Activated T-helper 1 cell treated with anti-CD3 and anti-CD28 coated beads, Interleukin-2, amount 50 U/mL, for 16 hours (primary cell): Measurements from ENCODE around the gene GTF3C2.

Experiments
- DNase-seq, 2 donors: peaks; one replicate each; pipeline ENCODE4 v3.0.0-alpha.2; 2020; ENCODE audit warnings: low read depth in 1 of 2, low spot score in 1 of 2

Gene GTF3C2, protein sequence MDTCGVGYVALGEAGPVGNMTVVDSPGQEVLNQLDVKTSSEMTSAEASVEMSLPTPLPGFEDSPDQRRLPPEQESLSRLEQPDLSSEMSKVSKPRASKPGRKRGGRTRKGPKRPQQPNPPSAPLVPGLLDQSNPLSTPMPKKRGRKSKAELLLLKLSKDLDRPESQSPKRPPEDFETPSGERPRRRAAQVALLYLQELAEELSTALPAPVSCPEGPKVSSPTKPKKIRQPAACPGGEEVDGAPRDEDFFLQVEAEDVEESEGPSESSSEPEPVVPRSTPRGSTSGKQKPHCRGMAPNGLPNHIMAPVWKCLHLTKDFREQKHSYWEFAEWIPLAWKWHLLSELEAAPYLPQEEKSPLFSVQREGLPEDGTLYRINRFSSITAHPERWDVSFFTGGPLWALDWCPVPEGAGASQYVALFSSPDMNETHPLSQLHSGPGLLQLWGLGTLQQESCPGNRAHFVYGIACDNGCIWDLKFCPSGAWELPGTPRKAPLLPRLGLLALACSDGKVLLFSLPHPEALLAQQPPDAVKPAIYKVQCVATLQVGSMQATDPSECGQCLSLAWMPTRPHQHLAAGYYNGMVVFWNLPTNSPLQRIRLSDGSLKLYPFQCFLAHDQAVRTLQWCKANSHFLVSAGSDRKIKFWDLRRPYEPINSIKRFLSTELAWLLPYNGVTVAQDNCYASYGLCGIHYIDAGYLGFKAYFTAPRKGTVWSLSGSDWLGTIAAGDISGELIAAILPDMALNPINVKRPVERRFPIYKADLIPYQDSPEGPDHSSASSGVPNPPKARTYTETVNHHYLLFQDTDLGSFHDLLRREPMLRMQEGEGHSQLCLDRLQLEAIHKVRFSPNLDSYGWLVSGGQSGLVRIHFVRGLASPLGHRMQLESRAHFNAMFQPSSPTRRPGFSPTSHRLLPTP

DNA sequence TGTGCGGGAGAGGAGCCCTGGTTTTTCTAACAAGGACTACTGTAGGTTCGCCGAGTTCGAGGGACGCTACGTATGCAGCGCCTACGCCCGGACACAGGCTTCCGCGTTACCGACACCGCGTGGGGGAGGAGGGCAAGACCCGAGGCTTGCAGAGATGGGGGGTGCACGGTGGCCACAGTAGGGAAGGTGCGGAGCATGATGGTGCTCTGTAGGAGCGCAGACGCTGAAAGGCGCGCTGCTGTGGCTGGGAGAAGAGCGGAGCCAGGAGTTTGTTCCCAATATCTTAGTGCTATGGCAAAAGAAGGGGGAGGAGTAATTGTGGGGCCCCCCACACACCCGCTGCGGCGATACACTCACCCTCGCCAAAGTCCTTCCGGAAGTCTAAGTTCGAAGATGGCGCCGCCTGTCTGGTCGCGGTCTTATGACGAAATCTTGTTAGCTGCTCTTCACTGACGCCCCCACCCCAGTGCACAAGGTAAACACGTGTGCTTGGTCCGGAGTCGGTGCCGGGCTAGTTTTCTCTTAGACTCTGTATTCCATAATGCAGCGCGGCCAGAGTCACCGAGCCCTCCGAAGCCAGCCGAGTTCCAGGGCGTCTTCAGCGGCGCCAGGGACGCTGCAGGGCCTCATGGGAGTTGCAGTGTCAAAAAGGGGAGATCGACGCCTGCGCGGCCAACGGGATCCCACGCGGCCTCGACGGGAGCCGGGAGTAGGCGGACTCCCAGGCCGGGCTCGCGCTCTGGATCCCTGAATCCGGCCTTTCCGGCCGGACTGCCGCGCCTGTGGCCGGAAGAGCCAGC is at the start of gene GTF3C2:
GTF3C2 (minus strand) TSS at position 383 of the 800 bp plus-strand sequence. CDS start 13,210 bp downstream, outside the sequence.
- DNase-seq, result peak; percentile 83 to 87

DNA sequence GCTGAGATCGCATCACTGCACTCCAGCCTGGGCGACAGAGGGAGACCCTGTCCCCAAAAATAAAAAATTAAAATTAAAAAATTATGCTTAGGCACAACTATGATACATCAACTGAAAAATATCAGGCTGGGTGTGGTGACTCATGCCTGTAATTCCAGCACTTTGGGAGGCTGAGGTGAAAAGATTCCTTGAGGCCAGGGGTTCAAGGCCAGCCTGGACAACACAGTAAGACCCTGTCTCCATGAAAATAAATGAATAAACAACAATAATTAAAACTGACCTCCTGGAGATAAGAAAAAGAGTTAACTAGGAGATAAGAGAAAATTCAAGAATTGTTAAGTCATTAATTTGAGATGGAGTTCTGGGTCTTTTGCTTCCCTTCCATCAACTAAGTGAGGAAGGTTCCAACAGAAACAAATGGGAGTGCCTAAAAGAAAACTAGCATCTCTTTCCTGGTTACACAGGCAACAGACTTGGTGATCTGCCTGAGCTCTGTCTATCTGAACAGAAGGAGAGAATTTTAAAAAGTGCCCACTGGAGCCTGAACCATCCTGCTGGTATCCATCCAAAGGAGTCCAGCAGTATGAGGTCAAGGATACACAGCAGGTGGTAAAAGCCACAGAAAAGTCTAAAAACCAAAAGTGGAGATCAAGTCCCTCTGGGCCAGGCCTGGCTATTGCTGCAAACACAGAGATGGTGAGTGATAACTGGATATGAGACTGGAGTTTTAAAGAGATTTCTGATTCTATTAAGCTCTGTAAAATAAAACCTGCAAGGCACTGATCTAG is 44.0 kb upstream of the GTF3C2 start:
- DNase-seq, result no peak

DNA sequence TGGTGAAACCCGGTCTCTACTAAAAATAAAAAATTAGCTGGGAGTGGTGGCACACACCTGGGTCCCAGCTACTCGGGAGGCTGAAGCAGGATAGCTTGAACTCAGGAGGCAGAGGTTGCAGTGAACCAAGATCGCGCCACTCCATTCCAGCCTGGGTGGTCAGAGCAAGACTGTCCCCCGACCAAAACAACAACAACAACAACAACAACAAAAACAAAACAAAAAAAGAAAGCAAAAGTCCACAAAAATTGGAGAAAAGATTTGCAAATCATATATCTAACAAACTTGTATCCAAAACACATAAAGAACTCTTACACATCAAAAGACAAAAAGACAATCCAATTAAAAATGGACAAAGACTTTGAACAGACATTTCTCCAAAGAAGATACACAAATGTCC is 42.4 kb upstream of the GTF3C2 start:
- DNase-seq, result no peak

DNA sequence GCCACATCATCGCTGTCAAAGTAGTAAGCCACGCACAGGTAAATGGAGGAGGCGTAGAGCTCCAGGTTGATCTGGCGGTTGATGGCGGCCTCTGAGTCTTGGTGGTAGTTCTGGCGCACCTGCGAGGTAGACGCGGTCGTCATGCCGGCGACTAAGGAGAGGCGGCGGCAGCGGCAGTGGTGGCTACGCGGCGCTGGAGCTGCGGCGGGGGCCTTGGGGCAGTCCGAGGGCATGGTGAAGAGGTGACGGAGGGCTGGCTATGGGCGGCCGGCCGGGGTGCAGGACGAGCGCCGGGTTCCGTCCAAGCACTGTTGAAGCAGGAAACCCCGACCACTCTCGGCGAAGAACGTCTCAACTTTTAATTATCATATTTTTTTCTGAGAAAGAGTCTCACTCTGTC is 36.7 kb upstream of the GTF3C2 start:
- DNase-seq, result no peak

DNA sequence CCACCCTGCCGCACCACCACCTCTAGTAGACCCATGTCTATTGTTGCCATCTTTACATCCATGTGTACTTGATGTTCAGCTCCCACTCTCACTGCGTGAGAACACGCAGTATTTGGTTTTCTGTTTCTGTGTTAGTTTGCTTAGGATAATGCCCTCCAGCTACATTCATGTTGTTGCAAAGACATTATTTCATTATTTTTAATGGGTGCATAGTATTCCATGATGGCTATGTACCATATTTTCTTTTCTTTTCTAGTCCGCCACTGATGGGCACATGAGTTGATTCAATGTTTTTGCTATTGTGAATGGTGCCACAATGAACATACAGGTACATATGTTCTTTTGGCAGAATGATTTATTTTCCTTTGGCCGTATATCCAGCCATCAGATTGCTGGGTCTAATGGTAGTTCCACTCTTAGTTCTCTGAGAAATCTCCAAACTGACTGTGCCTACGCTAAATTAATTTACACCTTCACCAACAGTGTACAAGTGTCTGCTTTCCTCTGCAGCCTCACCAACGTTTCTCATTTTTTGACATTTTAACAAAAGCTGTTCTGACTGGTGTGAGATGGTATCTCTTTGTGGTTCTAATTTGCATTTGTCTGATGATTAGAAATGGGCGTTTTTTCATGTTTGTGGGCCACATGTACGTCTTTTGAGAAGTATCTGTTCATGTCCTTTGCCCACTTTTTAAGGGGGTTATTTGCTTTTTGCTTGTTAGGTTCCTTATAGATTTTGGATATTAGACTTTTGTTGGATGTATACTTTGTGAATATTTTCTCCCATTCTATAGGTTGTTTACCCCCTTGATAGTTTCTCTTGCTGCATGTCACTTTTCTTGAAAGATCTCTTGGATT is 34.5 kb upstream of the GTF3C2 start:
- DNase-seq, result no peak

DNA sequence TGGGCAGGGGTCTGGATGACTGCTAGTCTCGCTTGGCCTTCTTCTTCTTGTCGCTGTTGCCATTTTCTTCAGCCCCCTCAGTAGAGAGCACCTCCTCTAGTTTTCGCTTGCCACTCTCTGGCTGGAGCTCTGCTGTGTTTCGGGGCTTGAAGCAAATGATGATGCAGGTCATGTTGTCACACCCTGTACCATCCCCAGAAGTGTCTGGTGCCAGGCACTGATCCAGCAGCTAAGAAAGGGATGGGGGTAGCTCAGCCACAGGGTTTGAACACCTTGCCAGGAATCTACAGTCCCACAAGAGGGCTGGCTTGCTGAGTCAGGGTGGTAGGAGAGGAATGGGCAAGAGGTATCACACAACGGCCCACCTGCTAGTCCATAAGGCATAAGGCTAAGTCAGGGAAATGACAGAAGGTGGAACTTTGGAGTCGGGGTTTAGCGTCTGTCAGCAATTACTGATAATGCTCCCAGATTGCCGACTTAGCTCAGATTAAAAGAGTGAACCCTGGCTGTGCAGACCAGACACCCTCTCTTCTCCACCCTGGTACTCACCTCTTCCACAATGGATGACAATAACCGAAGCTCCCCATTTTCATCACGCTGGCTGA is 25.1 kb upstream of the GTF3C2 start:
- no peak for DNase-seq

DNA sequence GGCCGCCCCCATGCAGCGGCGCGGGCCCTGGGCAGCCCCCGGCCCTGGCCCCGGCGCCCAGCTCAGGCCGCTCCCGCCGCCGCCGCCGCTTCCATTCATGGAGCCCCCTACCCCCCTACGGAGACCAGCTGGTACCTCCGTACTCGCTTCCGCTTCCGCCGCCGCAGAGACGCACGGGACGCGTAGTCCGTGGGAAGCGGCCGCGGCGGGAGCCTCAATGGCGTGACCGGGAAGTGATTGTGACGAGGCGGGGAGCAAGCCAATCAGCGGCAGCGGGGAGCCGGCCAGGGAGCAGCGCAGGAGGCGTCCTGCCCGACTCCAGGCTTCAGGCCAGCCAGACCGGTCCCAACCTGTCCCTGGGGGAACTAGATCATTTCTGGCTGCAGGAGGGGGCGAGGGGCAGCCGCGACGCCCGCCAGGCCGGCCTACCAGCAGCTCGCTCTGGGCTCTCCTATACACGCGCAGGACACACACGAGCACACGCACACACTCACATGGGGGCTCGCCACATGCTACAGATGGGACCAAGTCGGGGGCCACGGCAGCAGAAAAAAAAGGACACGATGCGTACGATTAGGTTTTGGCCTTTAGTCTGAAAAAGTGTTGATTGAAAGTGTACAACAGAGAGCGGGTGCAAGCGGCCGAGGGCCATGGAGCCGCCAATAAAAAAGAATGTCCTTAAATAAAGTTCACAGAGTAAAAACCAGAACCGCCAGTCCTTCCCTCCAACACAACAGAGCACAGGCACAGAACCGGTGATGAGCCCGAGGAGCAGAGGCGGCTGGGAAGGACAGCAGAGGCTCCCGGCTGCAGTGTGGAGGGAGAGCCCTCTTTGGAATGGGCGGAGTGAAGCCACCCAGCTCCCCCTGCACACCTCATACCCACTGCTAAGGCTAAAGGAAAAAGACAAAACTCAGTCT is 24.3 kb upstream of the GTF3C2 start, which contains the start of gene ZNF513:
ZNF513 (minus strand) TSS at position 109 of the 920 bp plus-strand sequence. CDS start 208 bp downstream, outside the sequence.
- DNase-seq, result peak; percentile 77 to 79

DNA sequence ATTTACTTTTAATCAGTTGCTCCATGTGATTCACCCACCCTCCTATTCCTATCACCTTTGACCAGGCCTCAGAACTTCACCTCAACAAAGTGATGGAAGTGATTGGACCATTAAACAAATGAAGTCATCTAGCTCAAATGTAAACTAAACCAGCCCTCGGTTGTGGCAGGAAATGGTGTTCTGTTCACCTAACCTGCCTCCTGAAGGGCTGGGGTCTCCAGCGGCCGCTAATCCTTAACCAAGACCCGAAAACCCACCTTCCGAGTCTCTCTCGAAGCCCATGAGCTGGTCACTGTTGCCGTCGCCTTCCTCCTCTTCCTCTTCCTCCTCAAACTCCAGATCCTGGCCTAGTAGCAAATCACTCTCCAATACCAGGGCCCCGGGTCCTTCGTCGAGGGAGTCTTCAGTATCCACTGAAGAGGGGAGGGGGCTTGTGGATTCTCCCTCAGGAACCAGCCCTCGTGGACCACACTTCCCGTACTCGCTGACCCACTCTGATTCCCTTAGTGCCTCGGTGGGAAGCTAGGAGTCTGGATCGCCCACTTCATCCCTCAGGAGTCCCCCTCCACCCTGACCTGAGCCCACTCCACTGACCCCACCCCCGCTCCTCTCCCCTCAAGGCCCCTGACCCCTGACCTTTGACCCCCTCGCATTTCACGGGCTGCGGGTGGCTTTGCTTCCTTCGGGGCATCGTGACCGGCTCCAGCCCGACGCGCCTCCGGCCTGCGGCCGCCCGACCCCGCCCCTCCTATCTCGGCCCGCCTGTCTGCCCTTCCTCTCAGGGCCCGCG is 23.5 kb upstream of the GTF3C2 start:
- DNase-seq, result peak in 1 of 2 donors; percentile 37

DNA sequence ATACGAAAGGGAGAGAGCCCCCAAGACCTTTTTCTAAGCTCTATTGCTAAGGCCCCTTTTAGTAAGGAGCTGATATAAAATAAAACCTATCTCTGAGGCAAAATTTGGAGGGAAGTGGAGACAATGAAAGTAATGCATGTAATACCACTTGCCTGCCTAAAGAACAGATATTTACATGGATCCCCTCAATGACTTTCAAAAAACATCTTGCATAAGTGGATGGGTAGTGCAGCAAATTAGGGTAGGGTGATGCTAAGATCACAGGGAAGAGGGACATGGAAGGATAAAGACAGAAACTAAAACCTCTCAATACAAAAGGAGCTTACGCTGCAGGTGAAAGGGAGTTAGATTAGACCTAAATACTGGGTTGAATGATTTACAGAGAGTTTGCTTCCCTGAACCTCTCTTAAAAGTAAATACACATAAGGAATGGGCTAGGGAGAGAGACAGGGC is 22.8 kb upstream of the GTF3C2 start:
- no peak for DNase-seq

DNA sequence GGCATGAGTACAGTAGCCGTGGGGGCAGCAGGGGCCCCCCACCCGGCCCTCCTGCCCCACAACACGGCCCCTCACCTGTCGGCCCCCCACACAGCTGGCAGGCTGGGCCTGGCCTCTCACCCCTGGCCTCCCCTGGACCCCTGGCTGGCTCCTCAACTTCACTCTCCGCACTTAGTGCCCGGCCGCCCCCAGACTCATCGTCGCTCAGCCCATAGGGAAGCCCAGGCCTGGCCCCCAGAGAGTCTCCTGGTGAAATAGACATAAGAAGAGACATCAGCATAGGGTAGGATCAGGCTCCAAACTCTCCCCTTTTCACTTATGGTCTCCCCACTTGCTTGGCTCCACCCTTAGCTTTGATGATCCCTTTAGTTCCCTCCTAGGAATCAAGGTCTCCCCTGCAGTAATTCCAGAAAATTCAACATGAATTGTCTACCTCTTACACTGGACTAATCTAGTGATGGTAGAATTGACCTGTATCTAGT is 22.3 kb upstream of the GTF3C2 start:
- DNase-seq, result no peak

DNA sequence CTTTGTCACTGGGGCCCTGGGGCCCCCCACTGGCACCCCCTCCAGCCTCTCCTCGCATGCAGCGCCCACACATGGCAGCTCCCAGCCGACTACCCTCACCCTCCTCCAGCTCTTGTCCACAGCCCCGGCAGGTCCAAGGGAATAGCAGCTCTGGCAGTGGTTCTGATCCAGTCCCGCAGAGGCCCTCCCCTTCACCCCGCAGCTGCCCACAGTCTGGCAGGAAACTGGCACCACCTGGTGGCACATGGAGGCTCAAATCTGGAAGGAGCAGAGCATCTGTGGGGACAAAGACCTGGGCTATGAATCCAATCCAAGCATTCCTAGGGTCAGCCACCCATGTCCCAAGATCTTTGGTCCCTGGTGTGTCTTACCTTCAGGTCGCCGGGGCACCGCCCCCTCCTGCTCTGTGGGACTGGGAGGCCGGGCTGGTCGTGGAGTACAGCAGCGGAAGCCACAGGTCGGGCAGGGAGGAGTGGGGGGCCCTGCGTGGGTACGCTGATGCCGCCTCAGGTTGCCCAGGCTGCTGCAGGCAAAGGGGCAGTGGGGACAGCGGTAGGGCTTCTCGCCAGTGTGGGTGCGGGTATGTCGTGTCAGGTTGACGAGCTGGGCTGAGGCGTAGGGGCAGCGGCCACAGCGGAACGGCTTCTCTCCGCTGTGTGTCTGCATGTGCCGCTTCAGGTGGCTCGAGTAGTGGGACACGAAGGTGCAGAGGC is 21.7 kb upstream of the GTF3C2 start:
- no peak for DNase-seq

DNA sequence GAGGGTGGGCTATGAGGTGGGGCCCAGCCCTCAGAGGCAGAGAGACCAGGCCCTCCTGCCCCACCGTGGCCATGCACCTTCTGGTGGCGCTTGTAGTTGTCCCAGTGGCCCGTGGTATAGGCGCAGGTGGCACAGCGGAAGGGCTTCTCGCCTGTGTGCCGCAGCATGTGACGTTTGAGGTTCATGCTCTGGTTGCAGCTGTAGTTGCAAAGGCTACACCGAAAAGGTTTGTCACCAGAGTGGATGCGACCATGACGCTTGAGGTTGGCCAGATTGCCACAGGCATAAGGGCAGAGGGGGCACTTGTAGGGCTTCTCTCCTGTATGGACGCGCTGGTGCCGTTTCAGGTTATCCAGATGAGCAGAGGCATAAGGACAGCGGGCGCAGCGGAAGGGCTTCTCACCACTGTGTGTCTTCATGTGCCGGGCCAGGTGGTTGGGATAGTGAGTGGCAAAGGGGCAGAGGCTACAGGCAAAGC is 21.1 kb upstream of the GTF3C2 start:
- no peak for DNase-seq

DNA sequence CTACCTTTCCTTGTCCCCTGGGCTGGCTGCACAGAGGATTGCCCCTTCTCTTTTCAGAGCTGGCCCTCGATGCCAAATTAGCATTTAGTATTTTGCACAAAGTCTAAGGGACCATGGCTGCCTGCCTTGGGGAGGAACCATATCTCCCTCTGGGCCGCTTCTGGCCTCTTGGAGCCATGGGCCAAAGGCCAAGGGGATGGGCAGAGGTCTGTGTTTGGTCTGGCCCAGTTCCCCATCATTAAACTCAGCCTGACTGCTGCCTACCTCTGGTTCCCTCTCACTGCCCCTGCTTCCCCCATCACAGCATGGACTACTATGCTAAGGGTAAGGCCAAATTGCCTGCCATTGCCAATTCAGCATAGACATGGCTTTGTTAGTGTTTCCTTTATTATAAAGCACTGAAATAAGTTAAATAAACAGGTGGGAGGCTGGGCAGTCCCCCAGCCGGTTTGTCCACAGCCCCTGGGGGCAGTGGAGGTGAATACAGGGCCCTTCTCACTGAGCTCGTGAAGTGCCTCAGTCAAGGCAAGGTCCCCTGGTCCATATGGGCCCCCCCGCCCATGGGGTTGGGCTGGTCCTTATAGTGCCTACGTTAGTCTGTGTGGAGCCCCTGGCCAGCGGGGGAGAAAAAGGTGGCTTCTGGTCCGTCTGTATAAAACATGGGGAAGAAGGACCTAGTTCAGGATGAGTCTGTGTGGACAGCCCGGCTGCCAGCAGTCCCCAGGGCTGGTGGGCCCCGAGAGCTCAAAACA is 20.5 kb upstream of the GTF3C2 start:
- DNase-seq, result no peak

DNA sequence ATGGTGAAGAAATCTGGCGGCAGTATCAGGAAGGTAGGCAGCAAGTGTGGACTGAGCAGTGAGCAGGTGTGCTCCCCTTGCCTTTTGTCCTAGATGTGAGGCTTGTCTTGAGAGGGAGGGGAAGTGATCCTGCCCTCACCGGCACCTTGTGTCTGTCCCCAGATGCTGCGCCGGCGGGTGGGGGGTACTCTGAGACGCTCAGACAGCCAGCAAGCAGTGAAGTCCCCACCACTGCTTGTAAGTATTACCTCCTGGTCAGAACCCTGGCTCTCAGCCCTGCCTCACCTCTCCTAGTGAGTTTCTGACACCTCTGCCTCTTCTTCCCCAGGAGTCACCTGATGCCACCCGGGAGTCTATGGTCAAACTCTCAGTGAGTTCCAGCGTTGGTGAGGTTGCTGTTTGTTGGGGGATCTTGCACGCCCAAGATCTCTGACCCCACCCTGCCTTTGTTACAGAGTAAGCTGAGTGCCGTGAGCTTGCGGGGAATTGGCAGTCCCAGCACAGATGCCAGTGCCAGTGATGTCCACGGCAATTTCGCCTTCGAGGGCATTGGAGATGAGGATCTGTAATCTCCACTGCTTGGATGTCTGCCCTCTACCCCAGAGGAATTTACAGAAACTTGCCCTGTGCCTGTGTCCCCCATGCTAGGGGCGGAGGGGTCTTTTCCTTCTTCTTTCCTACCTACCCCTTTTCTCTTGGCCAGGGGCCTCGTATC is 19.7 kb upstream of the GTF3C2 start:
- no peak for DNase-seq
